Activated CD4-positive, alpha-beta T cell treated with anti-CD3 and anti-CD28 coated beads, Interleukin-2, amount 10 ng/mL, durations not matched to agents 7 days and 5 days (primary cell): ENCODE data around the gene WDFY2. TPM values are rescaled to one million over a fixed set of nuclear protein-coding genes. Genes with fewer than 3 reads are reported as not detected.
A peak's percentile ranks its signal among the peaks of the same experiment; 100 is the strongest.
"Not testable (repeated sequence)": the region's sequence is repeated elsewhere in the genome, so short reads cannot be mapped to it uniquely, and the experiment has no call there.

Experiments
- CTCF ChIA-PET: fragments of 350-600 bp; sonication (Branson Sonifier 250); formaldehyde crosslinking; loops from one replicate; lab custom pipeline; 2021; ENCODE audit warnings: antibody characterized with exemption; lab: Charles Lee
- POLR2A ChIA-PET: fragments of 350-600 bp; sonication (Branson Sonifier 250); formaldehyde crosslinking; loops from one replicate; lab custom pipeline; 2021; ENCODE audit warnings: antibody characterized with exemption; lab: Charles Lee
- DNase-seq: peaks from one replicate; pipeline ENCODE4 v3.0.0-alpha.2; 2020
- H3K27ac Mint-ChIP-seq: one replicate; pipeline ENCODE4 v1.8.0; 2021; ENCODE audit warnings: mild to moderate bottlenecking, moderate library complexity, mixed read lengths
- H3K27me3 Mint-ChIP-seq: one replicate; pipeline ENCODE4 v1.8.0; 2021; ENCODE audit warnings: mixed read lengths
- H3K36me3 Mint-ChIP-seq: one replicate; pipeline ENCODE4 v1.8.0; 2021; ENCODE audit warnings: low read depth, mixed read lengths
- H3K4me1 Mint-ChIP-seq: one replicate; pipeline ENCODE4 v1.8.0; 2021; ENCODE audit warnings: mixed read lengths
- H3K4me3 Mint-ChIP-seq: one replicate; pipeline ENCODE4 v1.8.0; 2021; ENCODE audit warnings: mild to moderate bottlenecking, moderate library complexity, mixed read lengths
- H3K9me3 Mint-ChIP-seq: one replicate; pipeline ENCODE4 v1.8.0; 2021; ENCODE audit warnings: mixed read lengths
- total RNA-seq, 2 experiments: library from RNA; stranded (reverse); gene quantifications; one replicate each; pipeline ENCODE4 v1.2.3, GENCODE V29; 2021

WDFY2 gene
- total RNA-seq, 2 experiments from 2014 or later: 10.9 to 12.6 TPM

DNA sequence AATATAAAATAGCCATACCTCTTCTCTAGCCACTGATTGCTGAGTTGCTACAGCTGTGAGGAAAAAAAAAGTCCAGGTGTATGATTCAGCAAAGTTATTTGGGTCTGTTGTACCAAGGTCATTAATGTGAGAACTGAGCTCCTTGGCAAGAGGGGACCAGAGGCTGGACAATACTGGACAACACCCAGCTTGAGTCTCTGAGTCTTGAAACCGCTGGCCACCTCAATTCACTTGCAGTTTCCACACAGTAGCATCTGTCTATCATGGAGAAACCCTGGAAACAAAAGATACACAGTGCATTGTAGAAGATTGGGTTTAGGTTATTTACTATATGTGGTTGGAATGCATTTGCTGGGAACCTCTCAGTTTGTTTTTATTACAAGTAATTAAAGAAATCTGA lies 60.4 kb downstream of the WDFY2 start:
- no peaks in the 10 kb centered on the region for H3K27me3 Mint-ChIP-seq
- no peak overlapping the region for H3K4me3 Mint-ChIP-seq
- DNase-seq: no peak
- peaks cover 39% of the 10 kb centered on the region for H3K4me1 Mint-ChIP-seq
- H3K27ac Mint-ChIP-seq: peak overlapping the region; percentile 85
- no peaks in the 10 kb centered on the region for H3K9me3 Mint-ChIP-seq
- ChIA-PET POLR2A (interaction anchor here (0.6 kb wide), 1 partner anchor 10 kb away, joined by 3 read pairs; no protein-coding TSS in a partner anchor), CTCF (interaction anchor here (0.5 to 1.8 kb wide), 3 partner anchors 9 to 273 kb away, joined by 3 to 6 read pairs (median 4); no protein-coding TSS in a partner anchor)
- peaks cover 7% of the 10 kb centered on the region for H3K36me3 Mint-ChIP-seq

GRCh38 chr13:51645154-51645650 lies 60.9 kb downstream of the WDFY2 start:
- POLR2A ChIA-PET: interaction anchor here (0.6 kb wide), 1 partner anchor 10 kb away, joined by 3 read pairs; no protein-coding TSS in a partner anchor
- Mint-ChIP-seq H3K4me1 (peaks cover 39% of the 10 kb centered on the region), H3K9me3 (no peaks in the 10 kb centered on the region), H3K36me3 (peaks cover 7% of the 10 kb centered on the region), H3K27me3 (no peaks in the 10 kb centered on the region), H3K4me3 (no peak overlapping the region), H3K27ac (peak overlapping the region; percentile 85)
- DNase-seq: peak; percentile 32
- CTCF ChIA-PET: interaction anchor here (0.5 to 1.8 kb wide), 4 partner anchors 10 to 428 kb away, joined by 3 to 6 read pairs (median 4); no protein-coding TSS in a partner anchor

GRCh38 chr13:51645761-51646670 lies 61.8 kb downstream of the WDFY2 start:
- Mint-ChIP-seq H3K4me1 (peaks cover 39% of the 10 kb centered on the region), H3K9me3 (no peaks in the 10 kb centered on the region), H3K36me3 (peaks cover 7% of the 10 kb centered on the region), H3K4me3 (no peak overlapping the region), H3K27me3 (no peaks in the 10 kb centered on the region), H3K27ac (peak overlapping the region; percentile 85)
- ChIA-PET CTCF (interaction anchor here (0.6 to 1.8 kb wide), 2 partner anchors 11 to 427 kb away, joined by 3 to 6 read pairs; no protein-coding TSS in a partner anchor), POLR2A (no interaction called here)
- no peak for DNase-seq

DNA sequence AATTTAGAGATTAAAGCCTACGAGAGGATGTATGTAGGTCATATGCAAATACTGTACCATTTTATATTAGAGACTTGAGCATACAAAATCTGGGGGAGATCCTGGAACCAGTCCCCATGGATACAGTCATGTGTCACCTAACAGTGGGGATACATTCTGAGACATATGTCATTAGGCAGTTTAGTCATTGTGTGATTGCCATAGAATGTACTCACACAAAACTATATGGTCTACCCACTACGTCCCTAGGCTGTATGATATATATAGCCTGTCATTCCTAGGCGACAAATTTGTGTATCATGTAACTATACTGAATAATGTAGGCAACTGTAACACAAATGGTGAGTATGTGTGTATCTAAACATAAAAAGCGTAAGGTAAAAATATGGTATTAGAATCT lies 62.8 kb downstream of the WDFY2 start:
- H3K27ac Mint-ChIP-seq: no peak overlapping the region
- ChIA-PET POLR2A (no interaction called here), CTCF (interaction anchor here (1.9 kb wide), 1 partner anchor 150 kb away, joined by 5 read pairs; no protein-coding TSS in a partner anchor)

DNA sequence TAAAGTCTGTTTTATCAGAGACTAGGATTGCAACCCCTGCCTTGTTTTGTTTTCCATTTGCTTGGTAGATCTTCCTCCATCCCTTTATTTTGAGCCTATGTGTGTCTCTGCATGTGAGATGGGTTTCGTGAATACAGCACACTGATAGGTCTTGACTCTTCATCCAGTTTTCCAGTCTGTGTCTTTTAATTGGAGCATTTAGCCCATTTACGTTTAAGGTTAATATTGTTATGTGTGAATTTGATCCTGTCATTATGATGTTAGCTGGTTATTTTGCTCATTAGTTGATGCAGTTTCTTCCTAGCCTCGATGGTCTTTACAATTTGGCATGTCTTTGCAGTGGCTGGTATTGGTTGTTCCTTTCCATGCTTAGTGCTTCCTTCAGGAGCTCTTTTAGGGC lies 67.9 kb downstream of the WDFY2 start:
- H3K4me3 Mint-ChIP-seq, H3K27me3 Mint-ChIP-seq, DNase-seq, H3K27ac Mint-ChIP-seq, H3K36me3 Mint-ChIP-seq, H3K4me1 Mint-ChIP-seq, POLR2A ChIA-PET, CTCF ChIA-PET: not testable (repeated sequence)
- peaks cover 15% of the 10 kb centered on the region for H3K9me3 Mint-ChIP-seq

More for the DNA sequence above, 62.8 kb downstream of the WDFY2 start:
- Mint-ChIP-seq H3K9me3 (peaks cover under 1% of the 10 kb centered on the region), H3K4me3 (no peak overlapping the region), H3K4me1 (peaks cover 39% of the 10 kb centered on the region), H3K36me3 (peaks cover 5% of the 10 kb centered on the region), H3K27me3 (no peaks in the 10 kb centered on the region)
- no peak for DNase-seq

GRCh38 chr13:51659276-51660127 lies 75.2 kb downstream of the WDFY2 start:
- peaks cover 1% of the 10 kb centered on the region for H3K4me1 Mint-ChIP-seq
- no peaks in the 10 kb centered on the region for H3K27me3 Mint-ChIP-seq
- no peak overlapping the region for H3K27ac Mint-ChIP-seq
- no peak for DNase-seq
- H3K36me3 Mint-ChIP-seq: peaks cover 21% of the 10 kb centered on the region
- CTCF ChIA-PET: no interaction called here
- H3K4me3 Mint-ChIP-seq: no peak overlapping the region
- peaks cover 18% of the 10 kb centered on the region for H3K9me3 Mint-ChIP-seq
- POLR2A ChIA-PET: no interaction called here

DNA sequence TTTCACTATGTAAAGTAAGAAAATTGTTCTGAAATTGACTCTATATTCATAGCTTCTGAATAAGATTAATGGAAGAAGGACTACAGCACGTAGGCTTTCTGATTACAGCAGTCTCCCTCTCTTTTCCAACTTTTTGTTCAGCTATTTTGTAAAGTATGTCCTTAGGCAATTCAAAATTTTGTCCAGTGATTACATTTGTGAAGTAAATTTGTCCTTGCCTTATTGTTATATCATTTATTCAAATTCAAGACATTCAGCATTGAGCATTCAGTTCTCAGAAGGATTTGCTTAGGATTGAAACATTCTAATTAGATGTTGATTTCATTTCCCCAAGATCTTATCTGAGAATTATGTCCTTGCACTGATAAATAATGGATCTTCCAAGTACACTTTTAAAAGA lies 76.6 kb downstream of the WDFY2 start:
- ChIA-PET CTCF (no interaction called here), POLR2A (no interaction called here)
- H3K4me1 Mint-ChIP-seq: peaks cover 1% of the 10 kb centered on the region
- peaks cover 10% of the 10 kb centered on the region for H3K9me3 Mint-ChIP-seq
- H3K4me3 Mint-ChIP-seq: no peak overlapping the region
- H3K27ac Mint-ChIP-seq: no peak overlapping the region
- H3K27me3 Mint-ChIP-seq: no peaks in the 10 kb centered on the region
- no peak for DNase-seq
- peaks cover 17% of the 10 kb centered on the region for H3K36me3 Mint-ChIP-seq

- Mint-ChIP-seq H3K4me1 (peaks cover 1% of the 10 kb centered on the region), H3K36me3 (peaks cover 15% of the 10 kb centered on the region), H3K27ac (no peak overlapping the region), H3K27me3 (no peaks in the 10 kb centered on the region), H3K4me3 (no peak overlapping the region), H3K9me3 (no peaks in the 10 kb centered on the region)
- POLR2A ChIA-PET: interaction anchor here (0.5 kb wide), 1 partner anchor 30 kb away, joined by 9 read pairs; no protein-coding TSS in a partner anchor
- DNase-seq: no peak
- CTCF ChIA-PET: interaction anchor here (1.1 kb wide), 1 partner anchor 23 kb away, joined by 7 read pairs; no protein-coding TSS in a partner anchor
Observed at GRCh38 chr13:51663973-51664957, 80.0 kb downstream of the WDFY2 start.

GRCh38 chr13:51665456-51665855 lies 81.2 kb downstream of the WDFY2 start:
- H3K4me3 Mint-ChIP-seq: no peak overlapping the region
- H3K27ac Mint-ChIP-seq: no peak overlapping the region
- CTCF ChIA-PET: no interaction called here
- no peaks in the 10 kb centered on the region for H3K27me3 Mint-ChIP-seq
- no peak for DNase-seq
- POLR2A ChIA-PET: no interaction called here
- peaks cover 1% of the 10 kb centered on the region for H3K4me1 Mint-ChIP-seq
- H3K36me3 Mint-ChIP-seq: peaks cover 10% of the 10 kb centered on the region
- no peaks in the 10 kb centered on the region for H3K9me3 Mint-ChIP-seq

- peaks cover 1% of the 10 kb centered on the region for H3K4me1 Mint-ChIP-seq
- no peak overlapping the region for H3K4me3 Mint-ChIP-seq
- POLR2A ChIA-PET: no interaction called here
- peaks cover 10% of the 10 kb centered on the region for H3K36me3 Mint-ChIP-seq
- H3K9me3 Mint-ChIP-seq: peaks cover 3% of the 10 kb centered on the region
- H3K27me3 Mint-ChIP-seq: no peaks in the 10 kb centered on the region
- DNase-seq: no peak
- CTCF ChIA-PET: no interaction called here
- H3K27ac Mint-ChIP-seq: no peak overlapping the region
Observed at GRCh38 chr13:51666374-51666773, 82.1 kb downstream of the WDFY2 start.

DNA sequence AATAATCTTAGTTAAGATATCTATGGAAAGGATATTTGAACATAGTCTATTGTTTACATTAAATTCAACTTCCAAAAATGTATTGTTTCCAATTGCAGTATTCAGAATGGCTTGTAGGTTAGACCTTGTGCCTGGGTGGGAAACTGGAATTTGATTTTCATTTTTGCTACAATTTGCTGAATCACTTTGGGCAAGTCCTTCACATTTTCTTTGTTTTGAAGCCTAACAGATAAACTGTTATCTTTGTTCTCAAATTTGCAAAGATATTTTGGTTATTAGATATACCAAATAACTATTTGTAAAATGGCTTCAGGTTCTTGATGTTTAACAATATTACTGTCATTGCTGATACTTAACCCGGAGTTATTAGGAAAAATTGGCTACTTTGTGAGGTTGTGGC lies 82.6 kb downstream of the WDFY2 start:
- ChIA-PET CTCF (no interaction called here), POLR2A (no interaction called here)
- H3K4me1 Mint-ChIP-seq: peaks cover 1% of the 10 kb centered on the region
- H3K9me3 Mint-ChIP-seq: peaks cover 3% of the 10 kb centered on the region
- no peak for DNase-seq
- peaks cover 11% of the 10 kb centered on the region for H3K36me3 Mint-ChIP-seq
- H3K27ac Mint-ChIP-seq: no peak overlapping the region
- no peak overlapping the region for H3K4me3 Mint-ChIP-seq
- H3K27me3 Mint-ChIP-seq: no peaks in the 10 kb centered on the region
